22Rv1 (cell line): ENCODE measurements around the gene POLN.

ENCODE experiments used
- CTCF ChIP-seq: fragments of 450-650 bp; IDR thresholded peaks from 2 replicates; pipeline ENCODE4 v1.5.1; 2017; ENCODE audit warnings: mild to moderate bottlenecking
- ZFX ChIP-seq: fragments of 450-650 bp; IDR thresholded peaks from 2 replicates; pipeline ENCODE4 v1.6.1; 2017; ENCODE audit warnings: antibody characterized with exemption, borderline replicate concordance

- TF ChIP-seq CTCF (no peak), ZFX (no peak)
These were observed 172.6 kb downstream of the POLN start for GRCh38 chr4:2069161-2069971.
